Astrocyte (in vitro differentiated cells and primary cell): ENCODE results near the gene GRK5. TPM values are rescaled to one million over a fixed set of nuclear protein-coding genes. Genes with fewer than 3 reads are reported as not detected.

Source experiments
- DNase-seq: peaks from one replicate; pipeline ENCODE4 v3.0.0-alpha.2; 2010; ENCODE audit warnings: low read depth
- FAIRE-seq: peaks from 2 replicates; lab custom pipeline; 2011; peaks lifted over from hg19 to GRCh38; lab: Jason Lieb, UNC
- H2AFZ ChIP-seq: 2 replicates; pipeline ENCODE4 v1.6.0; 2012; ENCODE audit warnings: low read depth, low read length, inconsistent platforms
- H3K27ac ChIP-seq: 2 replicates; pipeline ENCODE4 v1.5.1; 2011; ENCODE audit warnings: low read depth, low read length, inconsistent platforms
- H3K27me3 ChIP-seq: 2 replicates; pipeline ENCODE4 v1.6.0; 2011; ENCODE audit warnings: low read length, inconsistent platforms; ENCODE audit not compliant: insufficient read depth
- H3K36me3 ChIP-seq: 2 replicates; pipeline ENCODE4 v1.5.1; 2011; ENCODE audit warnings: low read length, inconsistent platforms; ENCODE audit not compliant: insufficient read depth
- H3K4me1 ChIP-seq: 2 replicates; pipeline ENCODE4 v1.5.1; 2011; ENCODE audit warnings: low read length, inconsistent platforms; ENCODE audit not compliant: insufficient read depth
- H3K4me2 ChIP-seq: 2 replicates; pipeline ENCODE4 v1.6.0; 2012; ENCODE audit warnings: low read length, inconsistent platforms
- H3K4me3 ChIP-seq: 2 replicates; pipeline ENCODE4 v1.5.1; 2011; ENCODE audit warnings: low read depth, mild to moderate bottlenecking, low read length, inconsistent platforms; ENCODE audit not compliant: insufficient read depth
- H3K79me2 ChIP-seq: 2 replicates; pipeline ENCODE4 v1.6.0; 2012; ENCODE audit warnings: mild to moderate bottlenecking, low read length, inconsistent platforms; ENCODE audit not compliant: insufficient read depth
- H3K9ac ChIP-seq: 2 replicates; pipeline ENCODE4 v1.6.0; 2012; ENCODE audit warnings: mild to moderate bottlenecking, low read length, inconsistent platforms
- H3K9me3 ChIP-seq: 2 replicates; pipeline ENCODE4 v1.5.1; 2012; ENCODE audit warnings: low read depth, mild to moderate bottlenecking, low read length, inconsistent platforms; ENCODE audit not compliant: insufficient read depth
- H4K20me1 ChIP-seq: 2 replicates; pipeline ENCODE4 v1.6.0; 2012; ENCODE audit warnings: low read length, inconsistent platforms; ENCODE audit not compliant: insufficient read depth
- H3K27ac Mint-ChIP-seq: one replicate; pipeline ENCODE4 v1.8.0; 2021; ENCODE audit warnings: mild to moderate bottlenecking, mixed read lengths; ENCODE audit not compliant: unreplicated experiment
- H3K27me3 Mint-ChIP-seq: one replicate; pipeline ENCODE4 v1.8.0; 2021; ENCODE audit warnings: low read depth, mixed read lengths; ENCODE audit not compliant: unreplicated experiment
- H3K36me3 Mint-ChIP-seq: one replicate; pipeline ENCODE4 v1.8.0; 2021; ENCODE audit warnings: low read depth, mixed read lengths; ENCODE audit not compliant: unreplicated experiment
- H3K4me1 Mint-ChIP-seq: one replicate; pipeline ENCODE4 v1.8.0; 2021; ENCODE audit warnings: low read depth, mixed read lengths; ENCODE audit not compliant: unreplicated experiment
- H3K4me3 Mint-ChIP-seq: one replicate; pipeline ENCODE4 v1.8.0; 2021; ENCODE audit warnings: mild to moderate bottlenecking, moderate library complexity, mixed read lengths; ENCODE audit not compliant: unreplicated experiment
- H3K9me3 Mint-ChIP-seq: one replicate; pipeline ENCODE4 v1.8.0; 2021; ENCODE audit warnings: mild to moderate bottlenecking, mixed read lengths; ENCODE audit not compliant: unreplicated experiment
- CTCF ChIP-seq: IDR thresholded peaks from 2 replicates; pipeline ENCODE4 v1.5.1; 2011; ENCODE audit warnings: low read depth, mild to moderate bottlenecking, inconsistent platforms, low read length, moderate library complexity; ENCODE audit not compliant: insufficient read depth
- EZH2 ChIP-seq: IDR thresholded peaks from 2 replicates; pipeline ENCODE4 v1.6.1; 2012; ENCODE audit warnings: mild to moderate bottlenecking, low read length, inconsistent platforms; ENCODE audit not compliant: insufficient read depth
- total RNA-seq: library from RNA; stranded (reverse); gene quantifications from 2 replicates; pipeline ENCODE4 v1.2.1, GENCODE V29; 2021

The GRK5 gene
- total RNA-seq, 1 donor from 2014 or later = 8.5 TPM

DNA sequence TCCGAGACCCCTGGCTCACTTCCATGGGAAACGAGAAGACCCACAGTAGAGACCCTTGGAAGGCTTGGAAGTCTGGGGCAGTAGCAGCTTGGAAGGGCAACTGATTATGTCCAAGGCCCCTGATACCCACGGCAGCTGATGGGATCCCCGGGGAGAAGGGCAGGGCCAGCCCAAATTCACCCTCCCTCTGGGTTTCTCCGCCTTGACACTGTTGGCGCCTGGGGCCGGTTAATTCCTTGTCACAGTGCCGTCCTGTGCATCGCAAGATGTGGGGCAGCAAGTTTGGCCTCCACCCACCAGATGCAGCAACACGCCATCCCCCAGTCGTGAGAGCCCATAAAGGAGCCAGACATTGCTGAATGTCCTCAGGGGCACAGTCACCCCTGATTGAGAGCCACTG, 245.9 kb downstream of the GRK5 start:
- peaks cover 12% of the 10 kb centered on the region for H3K4me1 ChIP-seq
- no peak overlapping the region for H3K27ac ChIP-seq
- no peak for FAIRE-seq
- Mint-ChIP-seq H3K36me3 (peaks cover 10% of the 10 kb centered on the region), H3K9me3 (no peaks in the 10 kb centered on the region), H3K4me1 (peaks cover 4% of the 10 kb centered on the region), H3K27me3 (peaks cover 10% of the 10 kb centered on the region), H3K27ac (no peak overlapping the region), H3K4me3 (no peak overlapping the region)
- no peaks in the 10 kb centered on the region for H3K9me3 ChIP-seq
- H3K9ac ChIP-seq = no peak overlapping the region
- H3K79me2 ChIP-seq = no peaks in the 10 kb centered on the region
- DNase-seq = no peak
- H3K27me3 ChIP-seq = no peaks in the 10 kb centered on the region
- peaks cover 13% of the 10 kb centered on the region for H4K20me1 ChIP-seq
- H3K36me3 ChIP-seq = no peaks in the 10 kb centered on the region
- no peak overlapping the region for H3K4me3 ChIP-seq
- no peak overlapping the region for H2AFZ ChIP-seq
- no peak overlapping the region for H3K4me2 ChIP-seq
- TF ChIP-seq EZH2 = no peak
- TF ChIP-seq CTCF = no peak

DNA sequence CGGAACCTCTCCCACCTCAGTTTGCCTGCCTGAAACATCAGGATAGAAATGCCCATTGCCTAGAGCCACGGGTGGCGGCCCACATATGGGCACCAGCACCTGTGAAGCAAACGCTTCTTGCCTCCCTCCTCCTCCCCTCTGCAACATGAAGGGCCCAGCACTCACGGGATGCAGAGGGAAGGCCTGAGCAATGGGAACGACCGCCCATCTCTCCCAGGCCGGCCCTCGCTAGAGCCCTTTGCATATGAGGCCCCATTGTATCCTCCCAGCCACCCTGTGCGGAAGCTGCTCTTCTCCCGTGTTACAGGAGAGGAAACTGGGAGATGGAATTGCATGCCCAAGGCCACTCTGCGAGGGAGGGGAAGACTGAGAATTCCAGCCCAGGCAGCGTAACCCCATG, 246.9 kb downstream of the GRK5 start:
- Histone ChIP-seq H3K9ac (no peak overlapping the region), H3K27ac (no peak overlapping the region), H3K36me3 (no peaks in the 10 kb centered on the region), H3K4me2 (no peak overlapping the region), H3K27me3 (no peaks in the 10 kb centered on the region), H4K20me1 (peaks cover 8% of the 10 kb centered on the region), H3K9me3 (no peaks in the 10 kb centered on the region), H2AFZ (no peak overlapping the region), H3K79me2 (no peaks in the 10 kb centered on the region), H3K4me3 (no peak overlapping the region), H3K4me1 (peaks cover 12% of the 10 kb centered on the region)
- Mint-ChIP-seq H3K4me1 (peaks cover 4% of the 10 kb centered on the region), H3K4me3 (no peak overlapping the region), H3K36me3 (peaks cover 5% of the 10 kb centered on the region), H3K27ac (no peak overlapping the region), H3K9me3 (no peaks in the 10 kb centered on the region), H3K27me3 (peaks cover 7% of the 10 kb centered on the region)
- TF ChIP-seq CTCF (no peak), EZH2 (no peak)
- DNase-seq (no peak), FAIRE-seq (no peak)

DNA sequence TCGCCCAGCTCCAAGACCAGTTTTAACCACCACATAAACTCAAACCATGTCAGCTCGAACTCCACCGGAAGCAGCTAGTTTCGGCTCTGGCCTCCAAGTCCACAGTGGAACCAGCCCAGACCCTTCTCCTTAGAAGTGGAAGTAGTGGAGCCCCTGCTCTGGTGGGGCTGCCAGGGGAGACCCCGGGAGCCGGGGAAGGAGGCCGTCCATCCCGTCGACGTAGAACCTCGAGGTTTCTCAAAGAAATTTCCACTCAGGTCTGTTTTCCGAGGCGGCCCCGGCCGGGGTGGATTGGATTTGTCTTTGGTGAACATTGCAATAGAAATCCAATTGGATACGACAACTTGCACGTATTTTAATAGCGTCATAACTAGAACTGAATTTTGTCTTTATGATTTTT, 247.6 kb downstream of the GRK5 start:
- DNase-seq (no peak), FAIRE-seq (no peak)
- H2AFZ ChIP-seq = no peak overlapping the region
- Mint-ChIP-seq H3K4me1 (peaks cover 3% of the 10 kb centered on the region), H3K9me3 (no peaks in the 10 kb centered on the region), H3K4me3 (no peak overlapping the region), H3K27ac (no peak overlapping the region), H3K27me3 (peaks cover 7% of the 10 kb centered on the region), H3K36me3 (peaks cover 5% of the 10 kb centered on the region)
- H3K79me2 ChIP-seq = no peaks in the 10 kb centered on the region
- H3K9ac ChIP-seq = no peak overlapping the region
- no peaks in the 10 kb centered on the region for H3K9me3 ChIP-seq
- no peaks in the 10 kb centered on the region for H3K27me3 ChIP-seq
- TF ChIP-seq CTCF (no peak), EZH2 (no peak)
- H3K27ac ChIP-seq = no peak overlapping the region
- H3K4me1 ChIP-seq = peaks cover 6% of the 10 kb centered on the region
- H3K4me2 ChIP-seq = no peak overlapping the region
- H3K36me3 ChIP-seq = no peaks in the 10 kb centered on the region
- H3K4me3 ChIP-seq = no peak overlapping the region
- peaks cover 3% of the 10 kb centered on the region for H4K20me1 ChIP-seq
